Esophagus muscularis mucosa (tissue), 2 donors: ENCODE data around the gene SREBF1.

ENCODE experiments used
- POLR2A ChIP-seq: fragments of 450-650 bp; IDR thresholded peaks from one replicate; pipeline ENCODE4 v1.6.1; 2017; ENCODE audit warnings: antibody characterized with exemption, moderate library complexity, mild to moderate bottlenecking, low read depth
- POLR2AphosphoS5 ChIP-seq, 2 donors: sonication (generic); formaldehyde crosslinking; IDR thresholded peaks; one replicate each; pipeline ENCODE4 v1.6.1; 2017; ENCODE audit warnings: antibody characterized with exemption in 2 of 2

- TF ChIP-seq POLR2A (no peak), POLR2AphosphoS5 (IDR thresholded peaks at IDR 0.05) (peak; percentile 62 to 74)
Measured at GRCh38 chr17:17877529-17878358, 41.0 kb upstream of the SREBF1 start.
